Stromal cell of bone marrow (primary cell): Measurements from ENCODE around the gene MS4A6A.

Experiments
- DNase-seq: peaks from one replicate; pipeline ENCODE4 v3.0.0-alpha.2; 2012; ENCODE audit warnings: low read depth

MS4A6A gene

DNA sequence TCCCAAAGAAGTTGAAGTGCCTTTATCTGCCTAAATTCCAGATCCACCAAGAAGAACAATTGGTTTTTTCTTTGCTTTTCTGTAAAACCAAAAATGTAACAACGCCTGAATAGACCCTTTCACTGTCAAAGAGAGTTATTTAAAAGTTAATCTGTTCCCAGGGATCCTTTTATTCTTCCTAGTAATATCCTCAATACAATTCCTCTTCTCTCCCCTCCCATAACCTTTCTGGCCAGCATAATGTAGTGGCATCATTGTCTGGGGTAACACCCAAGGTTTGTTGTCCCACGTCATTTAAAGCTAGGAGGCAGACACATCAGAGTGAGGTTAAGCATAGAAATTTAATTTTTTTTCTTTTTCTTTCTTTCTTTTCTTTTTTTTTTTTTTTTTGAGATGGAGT lies 54.5 kb downstream of the MS4A6A start:
- DNase-seq, result no peak

DNA sequence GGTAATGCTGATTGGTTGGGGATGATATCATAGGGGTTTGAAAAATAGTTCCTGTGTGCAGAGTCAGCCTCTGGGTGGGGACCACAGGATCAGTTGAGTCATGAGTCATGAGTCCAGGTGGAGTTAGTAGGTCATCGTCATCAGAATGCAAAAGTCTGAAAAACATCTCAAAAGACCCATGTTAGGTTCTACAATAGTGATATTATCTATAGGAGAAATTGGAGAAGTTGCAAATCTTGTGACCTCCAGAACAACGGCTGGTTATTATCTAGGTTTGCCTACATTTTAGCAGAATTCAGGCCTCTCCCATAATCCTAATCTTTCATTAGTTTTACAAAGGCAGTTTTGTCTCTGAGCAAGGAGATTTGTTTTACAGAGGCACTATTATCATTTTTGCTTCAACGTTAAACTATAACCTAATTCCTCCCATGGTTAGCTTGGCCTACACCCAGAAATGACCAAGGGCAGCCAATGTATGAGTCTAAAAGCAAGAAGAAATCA lies 55.5 kb downstream of the MS4A6A start:
- DNase-seq, result no peak

DNA sequence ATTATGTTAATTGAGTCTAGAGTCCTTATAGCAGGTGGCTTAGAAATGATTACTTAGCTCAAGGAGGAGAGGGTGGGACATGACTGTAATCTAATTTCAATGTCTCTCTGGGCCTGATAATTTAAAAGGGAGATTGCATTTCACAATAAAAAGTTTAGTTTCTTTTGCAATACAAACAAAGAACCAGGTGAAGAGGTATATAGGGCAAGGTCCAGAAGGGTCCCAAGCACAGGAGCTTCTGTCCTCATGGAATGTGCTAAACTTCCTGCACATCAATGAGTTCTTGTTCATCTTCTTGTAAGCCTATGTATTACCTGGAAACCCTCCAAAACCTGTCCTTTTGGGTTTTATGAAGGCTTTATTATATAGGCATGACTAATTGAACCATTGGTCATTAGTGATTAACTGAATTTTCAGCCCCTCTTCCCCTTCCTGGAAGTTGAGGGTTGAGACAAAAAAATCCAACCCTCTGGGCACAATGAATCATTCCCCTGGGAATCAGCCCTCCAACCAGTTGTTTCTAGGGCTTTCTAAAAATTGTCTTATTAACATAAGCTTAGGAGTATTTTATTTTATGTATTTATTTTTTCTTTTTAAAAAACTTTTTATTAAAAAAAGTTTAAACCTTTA lies 56.8 kb downstream of the MS4A6A start:
- DNase-seq, result no peak

DNA sequence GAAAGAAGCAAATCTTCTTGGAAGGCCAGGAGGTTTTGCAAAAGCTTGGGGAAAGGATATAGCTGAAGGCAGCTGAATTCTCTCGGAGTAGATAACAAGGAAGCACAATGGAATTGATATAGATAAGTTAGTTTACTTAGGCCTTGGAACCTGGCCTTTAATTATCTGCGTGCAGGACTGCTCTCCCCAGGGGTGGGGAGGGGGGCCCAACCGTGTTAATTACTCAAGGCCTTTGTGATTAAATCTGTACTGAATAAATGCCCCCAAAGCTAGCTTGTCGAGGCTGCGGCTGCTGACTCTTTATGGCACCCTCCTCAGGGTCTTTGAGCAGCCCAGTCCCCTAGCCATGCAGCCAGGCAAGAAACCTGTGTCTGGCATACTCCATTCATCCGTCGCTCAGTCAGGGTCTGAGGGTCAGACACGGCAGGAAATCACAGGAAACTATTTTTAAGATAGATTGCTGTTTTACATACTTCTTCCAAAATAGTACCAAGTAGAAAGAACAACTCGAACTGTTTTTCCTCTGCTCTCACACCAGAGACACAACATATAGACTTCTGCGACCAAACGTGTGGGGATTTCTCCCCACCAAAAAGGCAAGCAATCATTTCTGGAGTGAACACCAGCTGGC lies 58.0 kb downstream of the MS4A6A start:
- no peak for DNase-seq
